Middle frontal gyrus (tissue), 1 donor: Measurements from ENCODE around the gene PILRB.
"Not testable (repeated sequence)": the region's sequence is repeated elsewhere in the genome, so short reads cannot be mapped to it uniquely, and the experiment has no call there.

Experiments used
- DNase-seq: peaks from one replicate; pipeline ENCODE4 v3.0.0-alpha.2; 2015; ENCODE audit warnings: low spot score; ENCODE audit errors: extremely low spot score

The PILRB gene

DNA sequence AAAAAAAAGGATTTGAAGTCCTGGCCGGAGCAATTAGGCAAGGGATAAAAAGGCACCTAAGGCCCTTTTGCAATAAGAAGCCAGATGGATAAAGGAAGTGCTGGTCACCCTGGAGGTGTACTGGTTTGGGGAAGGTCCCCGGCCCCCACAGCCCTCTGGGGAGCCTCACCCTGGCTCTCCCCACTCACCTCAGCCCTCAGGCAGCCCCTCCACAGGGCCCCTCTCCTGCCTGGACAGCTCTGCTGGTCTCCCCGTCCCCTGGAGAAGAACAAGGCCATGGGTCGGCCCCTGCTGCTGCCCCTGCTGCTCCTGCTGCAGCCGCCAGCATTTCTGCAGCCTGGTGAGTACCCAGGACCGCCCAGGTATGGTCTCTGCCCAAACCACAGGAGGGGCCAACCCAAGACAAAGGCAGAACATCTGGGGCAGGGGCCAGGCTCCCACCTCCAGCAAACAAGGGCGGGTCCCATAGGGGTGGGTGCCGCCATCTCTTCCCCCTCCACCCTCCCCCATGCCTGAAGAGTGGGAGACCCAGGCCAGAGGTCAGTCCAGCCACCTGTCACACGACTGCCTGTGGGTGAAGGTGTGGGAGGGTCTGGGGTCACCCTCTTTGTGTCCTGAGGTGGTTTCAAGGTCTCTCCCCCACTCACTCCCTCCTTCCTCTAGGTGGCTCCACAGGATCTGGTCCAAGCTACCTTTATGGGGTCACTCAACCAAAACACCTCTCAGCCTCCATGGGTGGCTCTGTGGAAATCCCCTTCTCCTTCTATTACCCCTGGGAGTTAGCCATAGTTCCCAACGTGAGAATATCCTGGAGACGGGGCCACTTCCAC, at the start of gene PILRB:
Gene PILRB, plus strand, starts transcription at position 91 of the 830 bp plus-strand sequence. Its CDS starts 186 bp downstream, at position 277.
- DNase-seq: no peak

DNA sequence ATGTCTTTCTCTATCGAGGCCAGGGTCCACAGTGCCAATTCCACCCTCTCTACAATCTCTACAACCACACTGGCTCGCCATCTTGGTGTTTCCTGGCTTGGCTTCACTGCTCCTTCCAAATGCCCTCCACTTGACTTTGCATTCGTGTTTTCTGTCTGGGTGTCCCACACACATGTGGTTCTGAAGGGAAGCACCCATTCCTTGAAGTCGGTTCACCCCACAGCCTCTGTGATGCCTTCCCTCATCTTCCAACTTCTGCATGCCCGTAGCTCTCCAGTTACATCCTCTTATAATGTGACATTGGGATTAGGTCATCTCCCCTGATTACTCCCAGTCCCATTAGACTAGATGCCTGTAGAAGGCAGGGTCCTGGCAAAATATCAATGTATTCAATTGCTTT, 39.6 kb upstream of the PILRB start:
- not testable (repeated sequence) for DNase-seq

DNA sequence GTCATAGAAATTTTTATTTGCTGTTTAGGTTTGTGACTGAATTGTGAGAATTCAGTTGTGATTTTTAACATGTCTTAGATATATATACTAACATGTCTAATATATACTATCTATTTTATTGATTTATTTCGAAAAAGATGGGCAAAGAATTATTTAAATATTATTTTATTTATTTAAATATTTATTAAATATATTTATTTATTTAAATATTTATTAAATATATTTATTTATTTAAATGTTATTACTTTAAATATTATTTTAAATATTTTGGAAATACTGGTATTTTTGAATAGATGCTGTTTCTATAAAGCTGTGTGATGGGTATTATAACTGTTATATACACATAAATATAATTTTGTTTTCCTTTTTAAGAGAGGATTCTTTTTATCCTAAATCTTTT, 36.3 kb upstream of the PILRB start:
- DNase-seq: peak; percentile 4

DNA sequence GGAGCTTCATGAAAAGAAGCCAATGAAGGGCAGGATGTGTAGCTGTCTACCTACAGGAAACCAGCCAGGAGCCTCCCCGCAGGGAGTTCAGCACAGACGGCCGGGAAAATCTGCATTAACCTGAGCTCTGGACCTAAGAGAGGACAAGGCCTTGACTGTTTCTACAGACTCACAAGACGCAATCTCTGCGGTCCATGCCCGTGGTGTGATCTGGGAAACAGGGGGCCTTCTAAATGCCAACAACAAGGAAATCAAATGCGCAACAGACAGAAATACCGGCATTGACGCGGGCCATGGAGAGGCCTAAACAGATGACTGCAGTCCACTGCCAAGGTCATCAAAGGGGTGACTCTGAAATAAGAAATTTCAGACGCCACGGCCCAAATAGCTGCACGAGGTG, 33.7 kb upstream of the PILRB start:
- not testable (repeated sequence) for DNase-seq

DNA sequence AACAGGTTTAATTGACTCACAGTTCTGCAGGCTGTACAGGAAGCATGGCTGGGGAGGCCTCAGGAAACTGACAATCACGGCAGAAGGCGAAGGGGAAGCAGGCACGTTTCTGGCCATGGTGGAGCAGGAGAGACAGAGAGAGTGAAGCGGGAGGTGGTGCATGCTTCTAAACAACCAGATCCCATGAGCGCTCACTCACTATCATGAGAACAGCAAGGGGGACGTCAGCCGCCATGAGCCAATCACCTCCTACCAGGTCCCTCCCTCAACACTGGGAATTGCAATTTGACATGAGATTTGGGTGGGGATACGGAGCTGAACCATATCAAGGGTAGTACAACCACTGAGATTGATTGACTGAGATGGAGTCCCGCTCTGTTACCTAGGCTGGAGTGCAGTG, 32.2 kb upstream of the PILRB start:
- not testable (repeated sequence) for DNase-seq

DNA sequence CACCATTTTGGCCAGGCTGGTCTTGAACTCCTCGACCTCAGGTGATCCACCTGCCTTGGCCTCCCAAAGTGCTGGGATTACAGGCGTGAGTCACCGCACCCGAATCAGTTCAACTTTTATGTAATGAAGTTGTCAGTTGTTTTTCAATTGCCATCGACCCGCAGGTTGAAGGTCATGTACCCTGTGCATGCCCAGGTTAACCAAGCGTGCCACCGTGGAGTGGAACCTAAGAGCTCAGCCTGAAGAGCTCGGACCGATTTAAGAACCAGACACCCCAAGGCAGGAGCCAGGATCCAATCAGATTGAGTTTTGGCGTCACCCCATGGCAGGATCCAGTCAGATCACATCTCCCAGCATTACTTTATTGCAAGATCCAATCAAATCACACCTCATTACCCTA, 31.0 kb upstream of the PILRB start:
- DNase-seq: not testable (repeated sequence)

DNA sequence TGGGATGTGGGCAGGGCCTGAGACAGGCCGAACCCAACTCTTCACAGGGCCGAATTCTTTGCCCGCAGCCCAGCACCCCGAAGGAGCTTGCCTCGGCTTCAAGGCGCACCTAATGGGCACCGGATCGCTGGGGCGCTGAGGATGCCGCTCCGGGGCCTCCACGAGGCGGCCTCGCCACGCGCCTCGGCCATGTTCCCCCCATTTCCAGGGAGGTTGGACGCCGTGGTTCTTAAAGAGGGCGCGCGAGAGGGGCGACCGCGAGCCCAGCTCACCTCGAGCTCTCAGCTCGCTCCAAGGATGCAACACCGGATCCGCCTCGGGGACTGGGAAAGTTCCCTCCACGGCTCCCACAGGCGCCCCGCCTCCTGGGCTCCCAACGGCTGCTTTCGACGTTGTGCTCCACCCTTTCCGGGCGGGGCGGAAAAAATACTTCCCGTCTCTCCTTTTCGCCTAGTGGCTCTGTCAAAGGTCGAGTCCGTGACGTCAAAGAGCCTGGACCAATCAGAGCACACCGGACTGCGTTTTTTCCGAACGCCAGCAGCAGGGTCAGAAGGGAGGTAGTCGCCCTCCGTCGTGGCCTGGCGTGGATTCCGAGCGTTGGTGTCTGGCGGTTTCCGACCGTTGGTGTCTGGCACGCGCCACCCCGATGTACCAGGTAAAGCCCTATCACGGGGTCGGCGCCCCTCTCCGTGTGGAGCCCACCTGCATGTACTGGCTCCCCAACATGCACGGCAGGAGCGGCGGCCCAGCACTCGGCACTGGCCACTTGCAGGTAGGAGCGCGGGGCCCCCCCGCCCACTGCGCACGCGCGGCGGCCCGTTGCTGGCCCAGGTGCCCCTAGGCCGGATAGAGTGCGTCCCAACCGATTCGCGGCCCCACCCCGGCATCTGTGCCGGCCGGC, 22.1 kb upstream of the PILRB start:
- peak; percentile 77 for DNase-seq

DNA sequence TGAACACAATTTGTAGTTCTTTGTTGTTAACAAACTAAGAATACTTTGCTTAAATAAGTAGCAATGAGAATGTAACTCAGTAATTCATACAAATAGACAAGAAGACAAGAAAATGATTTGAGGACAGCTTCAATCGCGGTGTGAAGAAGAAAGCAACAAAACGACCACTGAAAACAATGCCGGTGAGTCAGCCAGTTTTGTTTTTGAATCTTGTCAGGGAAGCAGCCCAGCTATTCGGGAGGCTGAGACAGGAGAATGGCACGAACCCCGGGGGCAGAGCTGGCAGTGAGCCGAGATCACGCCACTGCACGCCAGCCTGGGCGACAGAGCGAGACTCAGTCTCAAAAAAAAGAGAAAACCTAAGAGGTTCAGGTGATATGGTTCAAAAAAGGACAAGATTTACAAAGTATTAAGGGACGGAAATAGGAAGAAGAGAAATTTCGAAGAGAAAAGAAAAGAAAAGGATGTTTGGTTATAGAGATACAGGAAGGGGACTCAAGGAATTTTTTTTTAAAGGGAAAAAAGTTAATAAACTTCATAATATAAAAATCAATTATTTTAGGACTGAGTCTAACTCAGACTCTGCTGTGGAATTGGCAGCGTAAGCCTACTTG, 19.7 kb upstream of the PILRB start:
- not testable (repeated sequence) for DNase-seq

DNA sequence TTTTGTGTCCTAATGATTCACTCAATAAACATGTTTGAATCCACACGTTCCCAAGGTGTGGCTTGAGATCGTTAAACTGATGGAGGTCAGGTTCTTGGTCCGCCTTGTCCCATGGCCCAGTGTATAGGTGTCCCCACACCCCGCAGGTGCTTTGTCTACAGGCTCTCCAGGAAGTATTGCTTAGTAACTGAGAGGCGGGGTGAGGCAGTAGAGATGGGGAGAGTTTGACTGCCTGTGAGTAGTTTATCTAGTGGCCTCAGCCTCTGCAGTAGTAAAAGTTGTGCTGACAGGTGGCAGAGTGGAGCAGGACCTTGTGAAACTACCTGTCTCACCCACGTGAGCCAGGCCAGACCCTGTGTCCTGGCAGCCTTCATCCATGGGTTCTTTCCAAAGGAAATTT, 16.6 kb upstream of the PILRB start:
- DNase-seq: not testable (repeated sequence)

DNA sequence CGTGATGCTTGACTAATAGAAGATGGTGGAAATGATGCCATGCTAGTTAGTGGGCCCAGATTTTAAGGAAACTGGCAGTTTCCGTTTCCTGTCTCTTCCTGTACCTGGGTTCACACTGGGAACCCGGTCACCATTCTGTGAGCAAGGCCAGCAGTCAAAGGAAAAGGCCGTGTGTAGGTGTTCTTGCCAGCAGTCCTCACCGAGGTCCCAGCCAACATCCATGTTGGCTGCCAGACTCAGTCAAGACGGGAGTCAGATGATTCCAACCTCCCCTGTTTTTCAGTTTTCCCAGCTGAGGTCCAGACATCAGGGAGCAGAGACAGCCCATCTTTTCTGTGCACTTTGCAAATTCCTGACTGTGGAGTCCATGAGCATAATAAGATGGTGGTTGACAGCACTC, 15.2 kb upstream of the PILRB start:
- no peak for DNase-seq

DNA sequence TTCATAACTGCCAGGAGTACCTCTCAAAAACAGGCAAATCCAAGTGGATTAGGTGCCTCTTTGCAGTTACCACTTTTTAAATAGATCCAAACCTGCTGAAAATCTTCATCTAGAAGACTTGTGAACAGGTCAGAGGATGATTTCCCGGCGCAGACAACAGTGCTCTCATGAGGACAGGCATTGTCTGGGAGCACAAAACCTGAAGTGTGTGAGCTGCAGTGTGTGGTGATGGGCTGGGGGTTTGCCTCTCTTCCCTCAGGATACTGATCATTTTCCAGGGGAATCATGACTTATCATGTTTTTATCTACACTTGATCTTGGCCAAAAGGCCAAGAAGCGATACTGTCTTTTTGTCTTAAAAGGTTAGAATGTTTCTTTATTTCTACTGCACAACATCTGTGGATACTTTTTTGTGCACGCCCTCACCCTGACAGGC, 13.8 kb upstream of the PILRB start:
- DNase-seq: not testable (repeated sequence)

DNA sequence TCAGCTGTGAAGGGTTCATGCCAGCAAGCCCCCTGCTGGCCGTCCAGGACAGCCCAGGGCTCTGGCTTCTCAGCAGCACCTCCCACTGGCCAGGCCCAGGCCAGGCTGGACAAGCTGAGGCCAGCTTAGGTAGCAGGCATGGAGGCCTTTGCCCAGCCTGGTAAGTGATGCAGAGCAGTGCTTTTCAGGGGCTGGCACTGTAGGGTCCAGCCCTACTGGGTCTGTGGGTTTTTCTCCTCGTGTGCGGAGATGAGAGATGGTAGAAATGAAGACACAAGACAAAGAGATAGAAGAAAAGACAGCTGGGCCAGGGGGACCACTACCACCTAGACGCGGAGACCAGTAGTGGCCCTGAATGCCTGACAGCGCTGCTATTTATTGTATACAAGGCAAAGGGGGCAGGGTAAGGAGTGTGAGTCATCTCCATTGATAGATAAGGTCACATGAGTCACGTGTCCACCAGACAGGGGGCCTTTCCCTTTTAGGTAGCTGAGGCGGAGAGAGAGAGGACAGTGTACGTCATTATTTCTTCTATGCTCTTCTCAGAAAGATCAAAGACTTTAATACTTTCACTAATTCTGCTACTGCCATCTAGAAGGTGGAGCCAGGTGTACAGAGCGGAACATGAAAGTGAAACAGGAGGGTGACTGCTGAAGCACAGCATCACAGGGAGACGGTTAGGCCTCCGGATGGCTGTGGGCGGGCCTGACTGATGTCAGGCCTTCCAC, 13.2 kb upstream of the PILRB start:
- not testable (repeated sequence) for DNase-seq

DNA sequence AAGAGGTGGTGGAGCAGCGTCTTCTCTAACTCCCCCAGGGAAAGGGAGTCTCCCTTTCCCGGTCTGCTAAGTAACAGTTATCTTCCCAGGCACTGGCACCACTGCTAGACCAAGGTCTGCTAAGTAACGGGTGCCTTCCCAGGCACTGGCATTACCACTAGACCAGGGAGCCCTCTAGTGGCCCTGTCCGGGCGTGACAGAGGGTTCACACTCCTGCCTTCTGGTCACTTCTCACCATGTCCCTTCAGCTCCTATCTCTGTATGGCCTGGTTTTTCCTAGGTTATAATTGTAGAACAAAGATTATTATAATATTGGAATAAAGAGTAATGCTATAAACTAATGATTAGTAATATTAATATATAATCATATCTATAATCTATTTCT, 12.6 kb upstream of the PILRB start:
- not testable (repeated sequence) for DNase-seq

DNA sequence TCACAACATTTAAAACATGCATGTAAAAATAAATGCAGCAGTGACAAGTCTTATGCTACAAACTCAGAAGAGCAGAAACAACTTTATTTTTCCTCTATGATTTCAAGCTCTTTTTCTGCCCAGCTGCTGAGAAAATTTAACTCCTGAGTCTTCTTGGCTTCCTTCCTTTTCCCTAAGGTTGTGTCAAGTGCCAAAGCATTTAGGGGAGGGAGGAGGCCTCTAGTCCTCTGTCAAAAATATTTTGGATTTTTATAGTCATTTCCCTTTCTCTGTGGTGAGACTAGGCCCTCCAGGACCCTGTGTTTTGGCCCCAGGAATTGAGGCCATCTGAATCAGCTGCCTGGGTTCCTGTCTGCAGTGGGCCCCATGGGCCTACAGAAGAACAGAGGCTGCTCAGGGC, 11.0 kb upstream of the PILRB start:
- no peak for DNase-seq

DNA sequence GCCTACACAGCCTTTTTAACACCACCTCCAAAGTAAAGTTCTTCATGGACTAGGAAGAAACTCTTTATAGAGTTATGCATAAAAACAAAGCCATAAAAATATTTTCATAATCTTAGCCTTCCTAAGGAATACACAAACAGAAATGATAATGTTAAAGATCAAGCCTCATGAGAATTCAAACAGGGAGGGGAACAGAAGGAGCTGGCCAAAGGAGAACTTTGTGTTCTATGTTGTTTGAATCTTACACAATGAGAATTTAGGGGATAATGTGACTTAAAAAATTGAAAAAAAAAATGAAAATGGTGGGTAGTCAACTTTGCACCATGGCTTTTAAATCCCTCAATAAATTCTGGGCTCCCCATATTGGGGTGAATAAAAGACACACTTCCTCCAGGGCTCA, 9.1 kb upstream of the PILRB start:
- DNase-seq: no peak

DNA sequence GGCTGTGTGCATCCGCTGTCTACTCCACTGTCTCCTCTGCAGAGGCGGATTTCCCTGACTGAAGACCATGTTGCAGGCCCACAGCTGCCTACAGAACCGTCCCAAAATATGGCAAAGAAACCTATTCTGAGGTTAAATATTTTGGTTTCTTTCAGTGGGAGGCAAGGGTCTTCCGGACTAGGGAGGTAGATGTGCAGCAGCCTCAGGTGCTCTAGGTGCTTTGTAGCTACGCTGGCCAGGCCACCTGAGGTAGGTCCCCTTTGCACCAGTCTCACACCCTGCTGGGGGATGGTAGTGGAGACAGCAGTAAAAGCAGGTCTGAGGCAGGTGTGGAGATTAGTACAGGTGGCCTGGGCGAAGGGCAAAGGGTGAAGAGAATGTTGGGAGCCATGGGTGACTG, 8.2 kb upstream of the PILRB start:
- no peak for DNase-seq

DNA sequence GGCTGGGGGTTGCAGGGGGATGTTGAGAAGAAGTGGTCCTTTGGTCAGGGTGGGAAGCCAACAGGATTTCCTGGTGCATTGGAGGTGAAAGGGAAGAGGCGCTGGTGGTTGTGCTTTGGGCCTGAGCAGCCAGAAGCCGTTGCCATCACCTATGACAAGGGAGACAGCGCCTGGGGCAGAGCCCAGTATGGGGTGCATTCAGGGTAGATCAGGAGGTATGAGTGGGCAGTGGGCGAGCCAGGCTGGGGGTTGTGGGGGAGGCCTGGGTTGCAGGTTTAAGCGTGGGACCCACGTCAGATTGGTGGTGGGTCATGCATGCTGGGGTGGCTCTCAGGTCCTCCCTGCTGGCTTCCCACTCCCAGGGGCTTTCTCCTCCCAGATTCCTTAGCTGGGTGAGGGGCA, 6.3 kb upstream of the PILRB start:
- DNase-seq: no peak

DNA sequence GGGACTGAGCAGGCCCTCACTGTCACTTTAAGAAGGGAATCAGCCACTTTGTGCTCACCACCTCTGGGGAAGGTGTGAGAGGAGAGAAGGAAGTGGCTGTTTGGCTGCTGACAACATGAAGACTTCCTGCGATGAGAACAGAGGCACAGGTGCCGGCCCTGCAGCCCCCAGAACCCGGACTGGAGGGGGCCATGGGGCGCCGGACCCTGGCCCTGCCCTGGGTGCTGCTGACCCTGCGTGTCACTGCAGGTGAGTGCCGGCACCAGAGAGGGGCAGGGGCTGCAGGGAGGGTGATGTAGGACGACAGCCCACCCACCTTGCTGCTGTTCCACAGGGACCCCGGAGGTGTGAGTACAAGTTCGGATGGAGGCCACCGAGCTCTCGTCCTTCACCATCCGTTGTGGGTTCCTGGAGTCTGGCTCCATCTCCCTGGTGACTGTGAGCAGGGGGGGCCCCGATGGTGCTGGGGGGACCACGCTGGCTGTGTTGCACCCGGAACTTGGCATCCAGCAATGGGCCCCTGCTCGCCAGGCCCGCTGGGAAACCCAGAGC, 5.6 kb upstream of the PILRB start:
- DNase-seq: not testable (repeated sequence)

DNA sequence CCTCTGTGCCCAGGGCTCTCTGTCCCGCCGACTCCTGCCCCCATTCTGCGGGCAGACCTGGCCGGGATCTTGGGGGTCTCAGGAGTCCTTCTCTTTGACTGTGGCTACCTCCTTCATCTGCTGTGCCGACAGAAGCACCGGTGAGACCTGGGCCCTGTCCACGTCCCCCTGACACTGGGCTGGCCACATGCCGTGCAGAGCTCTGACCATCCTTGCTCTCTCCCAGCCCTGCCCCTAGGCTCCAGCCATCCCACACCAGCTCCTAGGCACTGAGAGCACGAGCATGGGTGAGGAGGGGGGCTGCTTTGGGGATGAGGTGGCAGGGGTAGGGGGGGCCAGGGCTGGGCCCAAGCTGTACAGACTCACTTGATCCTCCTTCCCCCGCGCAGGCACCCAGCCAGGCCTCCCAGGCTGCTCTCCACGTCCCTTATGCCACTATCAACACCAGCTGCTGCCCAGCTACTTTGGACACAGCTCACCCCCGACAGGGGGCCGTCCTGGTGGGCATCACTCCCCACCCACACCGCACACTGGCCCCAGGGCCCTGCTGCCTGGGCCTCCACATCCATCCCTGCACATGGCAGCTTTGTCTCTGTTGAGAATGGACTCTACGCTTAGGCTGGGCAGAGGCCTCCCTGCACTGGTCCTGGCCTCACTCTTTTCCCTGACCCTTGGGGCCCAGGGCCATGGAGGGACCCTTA, 4.8 kb upstream of the PILRB start:
- DNase-seq: no peak

DNA sequence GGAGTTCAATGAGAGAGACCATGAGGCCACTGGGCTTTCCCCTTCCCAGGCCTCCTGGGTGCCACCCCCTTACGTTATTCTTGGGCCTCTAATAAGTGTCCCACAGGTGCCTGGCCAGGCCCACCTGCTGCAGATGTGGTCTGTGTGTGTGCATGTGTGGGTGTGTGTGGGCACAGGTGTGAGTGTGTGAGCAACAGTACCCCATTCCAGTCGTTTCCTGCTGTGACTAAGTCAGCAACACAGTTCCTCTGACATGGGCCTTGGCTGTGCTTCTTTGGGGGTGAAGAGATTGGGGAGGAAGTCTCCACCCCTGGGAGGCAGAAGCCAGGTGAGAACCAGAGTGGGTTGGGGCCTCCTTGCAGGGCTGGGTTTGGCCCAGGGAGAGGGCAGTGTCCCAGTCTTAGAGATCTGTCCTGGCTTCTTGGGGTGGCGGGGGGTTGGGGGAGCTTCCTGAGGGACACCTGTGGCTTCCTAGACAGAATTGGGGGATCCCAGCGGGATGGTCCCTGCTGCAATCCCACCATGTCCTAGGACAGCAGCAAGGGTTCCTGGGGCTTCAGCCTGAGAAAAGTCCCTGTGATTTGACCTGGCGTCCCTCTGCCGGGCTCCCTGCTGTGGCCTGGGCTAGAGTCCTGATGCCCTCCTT, 4.1 kb upstream of the PILRB start:
- no peak for DNase-seq
